ENCODE data around the gene UMAD1. TPM values are rescaled to one million over a fixed set of nuclear protein-coding genes. Genes with fewer than 3 reads are reported as not detected.

Gene UMAD1
- total and polyA plus RNA-seq, 2 of the 4 experiments (the other 2 are of a cell fraction): 5.2 to 8.4 TPM

GRCh38 chr7:7596176-7596575 is 44.4 kb upstream of the UMAD1 start:
- Histone ChIP-seq H4K91ac (ENCODE audit: insufficient read depth, low read depth, low read length) (no peak overlapping the region), H3K27me3 (ENCODE audit: control insufficient read depth, insufficient read depth, low read length) (no peaks in the 10 kb centered on the region), H3K18ac (ENCODE audit: low read depth, low read length) (no peak overlapping the region), H3K4ac (ENCODE audit: low read depth, low read length) (no peak overlapping the region), H2BK120ac (ENCODE audit: low read depth, low read length) (no peak overlapping the region), H3K23ac (ENCODE audit: low read depth, low read length) (no peak overlapping the region), H3K9ac (ENCODE audit: low read depth, low read length) (no peak overlapping the region), H2BK5ac (ENCODE audit: low read depth, low read length, poor library complexity, severe bottlenecking) (no peak overlapping the region), H3K79me1 (ENCODE audit: low read depth in 1 of 2, low read length in 2 of 2) (no peaks in the 10 kb centered on the region), H3K36me3 (ENCODE audit: control insufficient read depth, insufficient read depth, low read length) (peaks cover 8% of the 10 kb centered on the region; the same call in 1 of the 2 replicates), H2BK15ac (ENCODE audit: low read depth, low read length) (no peak overlapping the region), H2AK9ac (replicated peaks; ENCODE audit: low read depth, low read length, poor library complexity) (no peak overlapping the region), H3K14ac (replicated peaks; ENCODE audit: low read depth, low read length) (no peak overlapping the region), H3K4me1 (ENCODE audit: control insufficient read depth, insufficient read depth, low read length) (no peaks in the 10 kb centered on the region), H2AFZ (replicated peaks; ENCODE audit: low read length, poor library complexity) (no peak overlapping the region), H2AK5ac (ENCODE audit: low read depth, low read length) (no peak overlapping the region), H3K4me2 (ENCODE audit: low read depth, low read length) (no peak overlapping the region), H4K8ac (ENCODE audit: low read depth in 2 of 2, low read length in 2 of 2) (no peak overlapping the region), H3K4me3 (ENCODE audit: insufficient read depth, low read depth, low read length) (no peak overlapping the region), H3K9me1 (ENCODE audit: insufficient read depth, low read length) (no peaks in the 10 kb centered on the region), H4K5ac (ENCODE audit: low read depth, low read length) (no peak overlapping the region), H4K20me1 (ENCODE audit: insufficient read depth, low read length) (no peaks in the 10 kb centered on the region), H3K27ac (ENCODE audit: insufficient read depth, low read length) (no peak overlapping the region), H2BK20ac (ENCODE audit: low read depth, low read length) (no peak overlapping the region), H3K9me3 (ENCODE audit: control insufficient read depth, insufficient read depth, low read length) (no peaks in the 10 kb centered on the region), H3K56ac (ENCODE audit: extremely low read depth, insufficient read depth, low read length) (no peak overlapping the region)
- dilution Hi-C loops (cut with HindIII; ENCODE audit: low sequenced_read_pairs, unreplicated experiment) (no loop called here), in situ Hi-C loops (cut with MboI; ENCODE audit: low sequenced_read_pairs) (no loop called here), intact Hi-C loops (cut with micrococcal nuclease) (loop anchor here (10.0 kb wide), 1 partner anchor 699 kb away; no protein-coding TSS in a partner anchor)
- ATAC-seq (ENCODE audit: low read depth) (no peak), DNase-seq (no peak)
- no TSS peak for BruUV-seq (replicated peaks)
- WGBS, 2 experiments (ENCODE audit: extremely low coverage in 2 of 2, insufficient read length in 1 of 2): no CpG with 5 or more reads among the region's 5 CpGs
- CTCF ChIA-PET: interaction anchor here (0.9 to 1.0 kb wide), 2 partner anchors 19 to 169 kb away, joined by 3 read pairs; no protein-coding TSS in a partner anchor
- POLR2A ChIA-PET (ENCODE audit: unreplicated experiment): no interaction called here
- TF ChIP-seq USF2 (IDR thresholded peaks at IDR 0.05; ENCODE audit: low read depth, low read length): no peak
- TF ChIP-seq CEBPB (IDR thresholded peaks at IDR 0.05; ENCODE audit: low read depth, low read length): no peak
- TF ChIP-seq POLR2A (IDR thresholded peaks at IDR 0.05; ENCODE audit: low read depth, low read length): no peak
- no peak for TF ChIP-seq ELK1 (IDR thresholded peaks at IDR 0.05; ENCODE audit: borderline replicate concordance, low read depth, low read length)
